ACHN (cell line): ENCODE results near the gene TNPO2.

Experiments used
- DNase-seq: peaks from one replicate; pipeline ENCODE4 v3.0.0-alpha.2; 2015
- in situ Hi-C: cut with HindIII; loops from 2 replicates; pipeline ENCODE4 v1.10.0; 2017; ENCODE audit warnings: low sequenced_read_pairs, low pct_ligation_motif_present, low pct_unique_long_range_greater_than_20kb

The TNPO2 gene

GRCh38 chr19:12723641-12724426, at the start of gene TNPO2:
TNPO2 (minus strand) TSS chr19:12723932; CDS start chr19:12720977, 2,955 bp downstream.
- peak; percentile 67 for DNase-seq
- in situ Hi-C loops, result no loop called here

- in situ Hi-C loops, result no loop called here
These were observed 48.6 kb upstream of the TNPO2 start for GRCh38 chr19:12772323-12772722.

GRCh38 chr19:12770922-12771321, 47.2 kb upstream of the TNPO2 start:
- DNase-seq, result no peak
- in situ Hi-C loops, result no loop called here

More at GRCh38 chr19:12772323-12772722, 48.6 kb upstream of the TNPO2 start:
- no peak for DNase-seq

GRCh38 chr19:12769689-12770088, 46.0 kb upstream of the TNPO2 start:
- no peak for DNase-seq
- in situ Hi-C loops, result no loop called here

GRCh38 chr19:12767666-12768065, 43.9 kb upstream of the TNPO2 start:
- in situ Hi-C loops, result no loop called here

GRCh38 chr19:12767150-12767549, 43.4 kb upstream of the TNPO2 start:
- DNase-seq, result no peak
- in situ Hi-C loops, result no loop called here

More at GRCh38 chr19:12767666-12768065, 43.9 kb upstream of the TNPO2 start:
- no peak for DNase-seq

GRCh38 chr19:12766051-12766521, 42.4 kb upstream of the TNPO2 start:
- no peak for DNase-seq
- in situ Hi-C loops, result no loop called here

GRCh38 chr19:12764698-12765097, 41.0 kb upstream of the TNPO2 start:
- no peak for DNase-seq
- in situ Hi-C loops, result no loop called here

GRCh38 chr19:12763100-12763499, 39.4 kb upstream of the TNPO2 start:
- in situ Hi-C loops, result no loop called here
- no peak for DNase-seq

- DNase-seq, result no peak
These were observed 36.0 kb upstream of the TNPO2 start for GRCh38 chr19:12759686-12760085.

GRCh38 chr19:12757544-12758274, 34.0 kb upstream of the TNPO2 start:
- in situ Hi-C loops, result no loop called here
- DNase-seq, result peak; percentile 66

More at GRCh38 chr19:12759686-12760085, 36.0 kb upstream of the TNPO2 start:
- in situ Hi-C loops, result no loop called here

- DNase-seq, result no peak
- in situ Hi-C loops, result no loop called here
These were observed 32.6 kb upstream of the TNPO2 start for GRCh38 chr19:12756150-12756883.

GRCh38 chr19:12754465-12755196, 30.9 kb upstream of the TNPO2 start:
- DNase-seq, result no peak

GRCh38 chr19:12752056-12752781, 28.5 kb upstream of the TNPO2 start:
- no peak for DNase-seq
- in situ Hi-C loops, result no loop called here

More at GRCh38 chr19:12754465-12755196, 30.9 kb upstream of the TNPO2 start:
- in situ Hi-C loops, result no loop called here

GRCh38 chr19:12751635-12752034, 27.9 kb upstream of the TNPO2 start, which contains the start of gene BEST2:
BEST2 (plus strand) TSS chr19:12751791; CDS start chr19:12752593, 802 bp downstream.
- in situ Hi-C loops, result no loop called here
- DNase-seq, result no peak

GRCh38 chr19:12750851-12751250, 27.1 kb upstream of the TNPO2 start:
- DNase-seq, result no peak
- in situ Hi-C loops, result no loop called here

GRCh38 chr19:12749938-12750521, 26.3 kb upstream of the TNPO2 start:
- in situ Hi-C loops, result no loop called here
- DNase-seq, result no peak
